Measurements from ENCODE around the gene HM13. TPM values are rescaled to one million over a fixed set of nuclear protein-coding genes. Genes with fewer than 3 reads are reported as not detected.

The HM13 gene
- total RNA-seq, 2 donors from 2014 or later: 120 to 206 TPM

- Histone ChIP-seq H3K36me3 (ENCODE audit: control insufficient read depth, insufficient read depth, low read length) (peaks cover 63% of the 10 kb centered on the region), H3K9ac (ENCODE audit: extremely low read depth, low read length, poor library complexity, severe bottlenecking) (no peak overlapping the region), H3K4me3 (ENCODE audit: low read length) (no peak overlapping the region), H3K4me1 (ENCODE audit: control insufficient read depth, insufficient read depth, low read length) (no peaks in the 10 kb centered on the region), H3K27me3 (ENCODE audit: control insufficient read depth, insufficient read depth, low read length, poor library complexity, severe bottlenecking) (no peaks in the 10 kb centered on the region), H3K9me3 (ENCODE audit: control insufficient read depth, low read length) (no peaks in the 10 kb centered on the region), H3K27ac (ENCODE audit: low read depth, low read length) (no peak overlapping the region)
- TF ChIP-seq CTCF (conservative IDR thresholded peaks at IDR 0.05): no peak
- H3K36me3 Mint-ChIP-seq (ENCODE audit: low read depth): peaks cover 79% of the 10 kb centered on the region
- no peak overlapping the region for H3K27ac Mint-ChIP-seq
- H3K4me3 Mint-ChIP-seq: no peak overlapping the region
- H3K4me1 Mint-ChIP-seq: peaks cover 10% of the 10 kb centered on the region
- no peaks in the 10 kb centered on the region for H3K27me3 Mint-ChIP-seq (ENCODE audit: insufficient read depth)
- 92 to 93% methylated on average over 7 to 8 of the region's 8 CpGs for WGBS, 2 experiments (ENCODE audit: insufficient coverage in 1 of 2, insufficient read length in 1 of 2)
- no peaks in the 10 kb centered on the region for H3K9me3 Mint-ChIP-seq
- no peak for DNase-seq
Observed at GRCh38 chr20:31523361-31524283, 9.4 kb downstream of the HM13 start.

GRCh38 chr20:31527266-31527665, 13.0 kb downstream of the HM13 start:
- peaks cover 84% of the 10 kb centered on the region for H3K36me3 Mint-ChIP-seq (ENCODE audit: low read depth)

GRCh38 chr20:31535298-31535697, 21.1 kb downstream of the HM13 start:
- H3K4me3 Mint-ChIP-seq: no peak overlapping the region
- no peaks in the 10 kb centered on the region for H3K9me3 Mint-ChIP-seq
- H3K9ac ChIP-seq (ENCODE audit: extremely low read depth, low read length, poor library complexity, severe bottlenecking): no peak overlapping the region
- H3K9me3 ChIP-seq (ENCODE audit: control insufficient read depth, low read length): no peaks in the 10 kb centered on the region
- H3K36me3 ChIP-seq (ENCODE audit: control insufficient read depth, insufficient read depth, low read length): peaks cover 79% of the 10 kb centered on the region
- no peaks in the 10 kb centered on the region for H3K27me3 ChIP-seq (ENCODE audit: control insufficient read depth, insufficient read depth, low read length, poor library complexity, severe bottlenecking)
- no peak overlapping the region for H3K4me3 ChIP-seq (ENCODE audit: low read length)
- TF ChIP-seq CTCF (conservative IDR thresholded peaks at IDR 0.05): no peak
- H3K27ac Mint-ChIP-seq: no peak overlapping the region
- H3K4me1 ChIP-seq (ENCODE audit: control insufficient read depth, insufficient read depth, low read length): no peaks in the 10 kb centered on the region
- H3K36me3 Mint-ChIP-seq (ENCODE audit: low read depth): peaks cover 88% of the 10 kb centered on the region
- DNase-seq: no peak
- no peak overlapping the region for H3K27ac ChIP-seq (ENCODE audit: low read depth, low read length)
- no peaks in the 10 kb centered on the region for H3K27me3 Mint-ChIP-seq (ENCODE audit: insufficient read depth)
- H3K4me1 Mint-ChIP-seq: no peaks in the 10 kb centered on the region

More at GRCh38 chr20:31527266-31527665, 13.0 kb downstream of the HM13 start:
- H3K4me1 Mint-ChIP-seq: no peaks in the 10 kb centered on the region
- H3K4me3 Mint-ChIP-seq: no peak overlapping the region
- no peak overlapping the region for H3K9ac ChIP-seq (ENCODE audit: extremely low read depth, low read length, poor library complexity, severe bottlenecking)
- H3K4me1 ChIP-seq (ENCODE audit: control insufficient read depth, insufficient read depth, low read length): no peaks in the 10 kb centered on the region
- 88 to 89% methylated on average over 2 to 6 of the region's 6 CpGs for WGBS, 2 experiments (ENCODE audit: insufficient coverage in 1 of 2, insufficient read length in 1 of 2)
- no peak overlapping the region for H3K27ac ChIP-seq (ENCODE audit: low read depth, low read length)
- H3K4me3 ChIP-seq (ENCODE audit: low read length): no peak overlapping the region
- TF ChIP-seq CTCF (conservative IDR thresholded peaks at IDR 0.05): no peak
- H3K27me3 Mint-ChIP-seq (ENCODE audit: insufficient read depth): no peaks in the 10 kb centered on the region
- H3K9me3 Mint-ChIP-seq: no peaks in the 10 kb centered on the region
- DNase-seq: no peak
- H3K27ac Mint-ChIP-seq: no peak overlapping the region
- peaks cover 76% of the 10 kb centered on the region for H3K36me3 ChIP-seq (ENCODE audit: control insufficient read depth, insufficient read depth, low read length)
- no peaks in the 10 kb centered on the region for H3K27me3 ChIP-seq (ENCODE audit: control insufficient read depth, insufficient read depth, low read length, poor library complexity, severe bottlenecking)
- no peaks in the 10 kb centered on the region for H3K9me3 ChIP-seq (ENCODE audit: control insufficient read depth, low read length)

Data from endodermal cell (in vitro differentiated cells).